Stimulated activated CD4-positive, alpha-beta T cell treated with anti-CD3 and anti-CD28 coated beads, Interleukin-2, amount 100 ng/mL, for 24 hours (primary cell): ENCODE measurements around the gene SRSF6.
"Not testable (repeated sequence)": the region's sequence is repeated elsewhere in the genome, so short reads cannot be mapped to it uniquely, and the experiment has no call there.

Experiments used
- DNase-seq, 2 donors: peaks; one replicate each; pipeline ENCODE4 v3.0.0-alpha.2; 2020

Gene SRSF6

GRCh38 chr20:43450841-43451799 lies 6.6 kb upstream of the SRSF6 start:
- no peak for DNase-seq

GRCh38 chr20:43452404-43453126 lies 5.1 kb upstream of the SRSF6 start:
- DNase-seq, result no peak

GRCh38 chr20:43456252-43456651 lies 1.4 kb upstream of the SRSF6 start:
- not testable (repeated sequence) for DNase-seq

- DNase-seq, result peak; percentile 83 to 86
Observed at GRCh38 chr20:43456809-43457639, 672 bp upstream of the SRSF6 start.

GRCh38 chr20:43458422-43458924 lies 777 bp downstream of the SRSF6 start:
- DNase-seq, result no peak

- peak in 1 of 2 donors; percentile 28 for DNase-seq
Observed at GRCh38 chr20:43459022-43459942, 1.6 kb downstream of the SRSF6 start.

GRCh38 chr20:43460172-43460829 lies 2.6 kb downstream of the SRSF6 start:
- no peak for DNase-seq

- DNase-seq, result no peak
Observed at GRCh38 chr20:43460830-43461200, 3.1 kb downstream of the SRSF6 start.

- DNase-seq, result no peak
Observed at GRCh38 chr20:43461894-43462659, 4.4 kb downstream of the SRSF6 start.

- DNase-seq, result no peak
Observed at GRCh38 chr20:43462660-43463526, 5.2 kb downstream of the SRSF6 start.

GRCh38 chr20:43463527-43464218 lies 6.0 kb downstream of the SRSF6 start:
- no peak for DNase-seq

- no peak for DNase-seq
Observed at GRCh38 chr20:43464219-43464790, 6.6 kb downstream of the SRSF6 start.

GRCh38 chr20:43465625-43465943 lies 7.9 kb downstream of the SRSF6 start:
- no peak for DNase-seq

- DNase-seq, result no peak
Observed at GRCh38 chr20:43467589-43467988, 9.9 kb downstream of the SRSF6 start.

GRCh38 chr20:43472671-43473380 lies 15.1 kb downstream of the SRSF6 start:
- DNase-seq, result no peak

- DNase-seq, result no peak
Observed at GRCh38 chr20:43473381-43473704, 15.6 kb downstream of the SRSF6 start.

GRCh38 chr20:43477193-43477592 lies 19.5 kb downstream of the SRSF6 start:
- no peak for DNase-seq

GRCh38 chr20:43477619-43478018 lies 19.9 kb downstream of the SRSF6 start:
- DNase-seq, result no peak
